22Rv1 (cell line): ENCODE measurements around the gene HIRA.

Experiments used
- ZFX ChIP-seq: fragments of 450-650 bp; IDR thresholded peaks from 2 replicates; pipeline ENCODE4 v1.6.1; 2017; ENCODE audit warnings: antibody characterized with exemption, borderline replicate concordance
- TF ChIP-seq, protein P1 (sequence below): fragments of 450-650 bp; IDR thresholded peaks from 2 replicates; pipeline ENCODE4 v1.5.1; 2017; ENCODE audit warnings: mild to moderate bottlenecking

DNA sequence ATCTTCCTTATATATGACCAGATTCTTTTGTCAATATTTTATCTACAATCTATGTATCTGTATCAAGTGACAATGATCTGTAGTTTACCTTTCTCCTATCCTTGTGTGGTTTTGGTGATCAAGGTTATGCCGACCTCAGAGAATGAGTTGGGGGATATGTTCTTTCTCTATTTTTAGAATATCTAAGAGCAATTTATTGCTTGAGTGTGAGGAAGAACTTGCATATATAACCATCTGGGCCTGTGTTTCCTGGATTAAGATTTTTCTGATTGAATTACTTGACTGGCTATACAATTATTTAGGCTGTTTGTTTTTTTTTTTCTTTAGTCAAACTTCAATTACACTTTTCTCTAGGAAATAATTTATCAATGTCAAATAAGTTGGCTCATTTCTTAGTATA is 30.0 kb upstream of the HIRA start:
- TF ChIP-seq, protein P1, sequence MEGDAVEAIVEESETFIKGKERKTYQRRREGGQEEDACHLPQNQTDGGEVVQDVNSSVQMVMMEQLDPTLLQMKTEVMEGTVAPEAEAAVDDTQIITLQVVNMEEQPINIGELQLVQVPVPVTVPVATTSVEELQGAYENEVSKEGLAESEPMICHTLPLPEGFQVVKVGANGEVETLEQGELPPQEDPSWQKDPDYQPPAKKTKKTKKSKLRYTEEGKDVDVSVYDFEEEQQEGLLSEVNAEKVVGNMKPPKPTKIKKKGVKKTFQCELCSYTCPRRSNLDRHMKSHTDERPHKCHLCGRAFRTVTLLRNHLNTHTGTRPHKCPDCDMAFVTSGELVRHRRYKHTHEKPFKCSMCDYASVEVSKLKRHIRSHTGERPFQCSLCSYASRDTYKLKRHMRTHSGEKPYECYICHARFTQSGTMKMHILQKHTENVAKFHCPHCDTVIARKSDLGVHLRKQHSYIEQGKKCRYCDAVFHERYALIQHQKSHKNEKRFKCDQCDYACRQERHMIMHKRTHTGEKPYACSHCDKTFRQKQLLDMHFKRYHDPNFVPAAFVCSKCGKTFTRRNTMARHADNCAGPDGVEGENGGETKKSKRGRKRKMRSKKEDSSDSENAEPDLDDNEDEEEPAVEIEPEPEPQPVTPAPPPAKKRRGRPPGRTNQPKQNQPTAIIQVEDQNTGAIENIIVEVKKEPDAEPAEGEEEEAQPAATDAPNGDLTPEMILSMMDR: no peak
- no peak for TF ChIP-seq ZFX
